Neural progenitor cell (in vitro differentiated cells): ENCODE data around the gene ZNF587. TPM values are rescaled to one million over a fixed set of nuclear protein-coding genes. Genes with fewer than 3 reads are reported as not detected.
A peak's percentile ranks its signal among the peaks of the same experiment; 100 is the strongest.
"Not testable (repeated sequence)": the region's sequence is repeated elsewhere in the genome, so short reads cannot be mapped to it uniquely, and the experiment has no call there.

Experiments
- DNase-seq: peaks from one replicate; pipeline ENCODE4 v3.0.0-alpha.2; 2016; ENCODE audit warnings: low spot score
- H2AFZ ChIP-seq: fragments of 200-600 bp; sonication (generic); replicated peaks from 2 replicates; pipeline ENCODE4 v1.6.1; 2016; ENCODE audit warnings: antibody characterized with exemption
- H3F3A ChIP-seq: fragments of 200-600 bp; sonication (generic); 2 replicates; pipeline ENCODE4 v1.6.1; 2016; ENCODE audit warnings: antibody characterized with exemption, low read depth
- H3K27ac ChIP-seq: fragments of 200-600 bp; sonication (generic); 2 replicates; pipeline ENCODE4 v1.5.1; 2016; ENCODE audit warnings: mild to moderate bottlenecking
- H3K27me3 ChIP-seq: fragments of 200-600 bp; sonication (generic); 2 replicates; pipeline ENCODE4 v1.6.1; 2016; ENCODE audit warnings: mild to moderate bottlenecking, moderate library complexity
- H3K36me3 ChIP-seq: fragments of 200-600 bp; sonication (generic); 2 replicates; pipeline ENCODE4 v1.5.1; 2016
- H3K4me1 ChIP-seq: fragments of 200-600 bp; sonication (generic); 2 replicates; pipeline ENCODE4 v1.6.1; 2016; ENCODE audit warnings: mixed run types
- H3K4me2 ChIP-seq: fragments of 200-600 bp; sonication (generic); 2 replicates; pipeline ENCODE4 v1.6.1; 2016
- H3K4me3 ChIP-seq: fragments of 200-600 bp; sonication (generic); 2 replicates; pipeline ENCODE4 v1.5.1; 2016
- H3K79me2 ChIP-seq: fragments of 200-600 bp; sonication (generic); 2 replicates; pipeline ENCODE4 v1.6.1; 2016; ENCODE audit warnings: low read depth
- H3K9ac ChIP-seq: fragments of 200-600 bp; sonication (generic); 2 replicates; pipeline ENCODE4 v1.6.1; 2016
- H3K9me3 ChIP-seq: fragments of 200-600 bp; sonication (generic); 2 replicates; pipeline ENCODE4 v1.5.1; 2016; ENCODE audit warnings: low read depth
- H4K20me1 ChIP-seq: fragments of 200-600 bp; sonication (generic); 2 replicates; pipeline ENCODE4 v1.6.1; 2016; ENCODE audit warnings: low read depth
- H3K27ac Mint-ChIP-seq: 3 replicates; pipeline ENCODE4 v1.8.0; 2021; ENCODE audit warnings: mixed read lengths
- H3K27me3 Mint-ChIP-seq: 2 replicates; pipeline ENCODE4 v1.8.0; 2022; ENCODE audit warnings: low read depth, mild to moderate bottlenecking, inconsistent platforms, moderate library complexity, mixed read lengths; ENCODE audit not compliant: insufficient read depth
- H3K36me3 Mint-ChIP-seq: 3 replicates; pipeline ENCODE4 v1.8.0; 2021; ENCODE audit warnings: mixed read lengths
- H3K4me1 Mint-ChIP-seq: 3 replicates; pipeline ENCODE4 v1.8.0; 2021; ENCODE audit warnings: mixed read lengths
- H3K4me3 Mint-ChIP-seq: 3 replicates; pipeline ENCODE4 v1.8.0; 2021; ENCODE audit warnings: mild to moderate bottlenecking, moderate library complexity, mixed read lengths
- H3K9me3 Mint-ChIP-seq: 3 replicates; pipeline ENCODE4 v1.8.0; 2020; ENCODE audit warnings: mixed read lengths
- EZH2 ChIP-seq: fragments of 200-600 bp; sonication (generic); IDR thresholded peaks from 2 replicates; pipeline ENCODE4 v1.6.1; 2017; ENCODE audit warnings: antibody characterized with exemption, mild to moderate bottlenecking, moderate library complexity
- EZH2phosphoT487 ChIP-seq: fragments of 200-600 bp; sonication (generic); IDR thresholded peaks from 2 replicates; pipeline ENCODE4 v1.6.1; 2017; ENCODE audit warnings: antibody characterized with exemption
- total RNA-seq: library from RNA; depleted of rRNA; stranded (reverse); fragments of >200 nt; gene quantifications from 2 replicates; pipeline ENCODE4 v1.2.3, GENCODE V29; 2015; ENCODE audit warnings: low replicate concordance
- TF ChIP-seq, protein P1 (sequence below): fragments of 200-600 bp; sonication (generic); IDR thresholded peaks from 2 replicates; pipeline ENCODE4 v1.5.1; 2017; ENCODE audit warnings: antibody characterized with exemption, mild to moderate bottlenecking

Gene ZNF587
- total RNA-seq, 1 donor from 2014 or later, result 48.2 TPM

DNA sequence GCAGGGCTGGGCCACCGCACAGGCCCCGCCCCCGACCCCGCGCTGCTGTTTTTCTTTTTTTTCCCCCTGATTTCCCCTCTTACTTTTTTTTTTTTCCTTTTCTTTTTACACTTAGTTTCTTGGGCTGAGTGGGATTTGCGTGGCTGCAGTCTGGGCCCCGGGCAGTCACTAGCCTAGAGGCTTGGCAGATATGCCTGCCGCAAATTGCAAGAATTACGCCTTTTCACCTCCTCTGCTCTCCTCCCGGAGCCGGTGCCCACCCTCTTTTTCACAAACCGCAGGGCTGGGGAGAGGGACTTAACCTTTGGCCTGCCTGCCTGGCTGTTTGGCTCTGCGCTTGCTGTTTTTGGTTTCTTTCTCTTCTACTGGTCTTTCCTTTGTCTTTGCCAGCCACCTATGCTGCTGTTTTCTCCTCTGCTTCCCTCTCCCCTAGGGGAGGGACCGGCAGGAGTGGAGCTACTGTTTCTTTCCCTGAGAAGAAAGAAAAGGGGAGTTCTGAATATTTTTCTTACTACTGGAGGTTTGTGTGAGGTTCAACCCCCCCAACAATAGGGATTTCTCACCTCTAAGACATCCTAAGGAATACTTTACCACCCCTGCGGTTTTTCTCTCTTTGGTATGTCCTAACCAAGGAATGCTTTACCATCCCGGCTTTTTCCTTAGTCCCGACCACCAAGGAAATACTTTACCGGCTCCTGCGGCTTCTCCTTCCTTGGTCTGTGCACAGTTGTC is 45.9 kb upstream of the ZNF587 start:
- Histone ChIP-seq H3K36me3 (no peaks in the 10 kb centered on the region), H3K4me1 (peaks cover 55% of the 10 kb centered on the region), H3K9ac (peak overlapping the region; percentile 40), H3K27ac (peak overlapping the region; percentile 94), H4K20me1 (no peaks in the 10 kb centered on the region), H3K4me2 (peak overlapping the region; percentile 89), H3F3A (peaks cover 58% of the 10 kb centered on the region), H3K9me3 (no peaks in the 10 kb centered on the region), H3K27me3 (no peaks in the 10 kb centered on the region), H2AFZ (peak overlapping the region; percentile 60), H3K4me3 (peak overlapping the region; percentile 56), H3K79me2 (peaks cover 51% of the 10 kb centered on the region)
- peak; percentile 95 for DNase-seq
- peak overlapping the region; percentile 88 for H3K4me3 Mint-ChIP-seq
- TF ChIP-seq, protein P1, sequence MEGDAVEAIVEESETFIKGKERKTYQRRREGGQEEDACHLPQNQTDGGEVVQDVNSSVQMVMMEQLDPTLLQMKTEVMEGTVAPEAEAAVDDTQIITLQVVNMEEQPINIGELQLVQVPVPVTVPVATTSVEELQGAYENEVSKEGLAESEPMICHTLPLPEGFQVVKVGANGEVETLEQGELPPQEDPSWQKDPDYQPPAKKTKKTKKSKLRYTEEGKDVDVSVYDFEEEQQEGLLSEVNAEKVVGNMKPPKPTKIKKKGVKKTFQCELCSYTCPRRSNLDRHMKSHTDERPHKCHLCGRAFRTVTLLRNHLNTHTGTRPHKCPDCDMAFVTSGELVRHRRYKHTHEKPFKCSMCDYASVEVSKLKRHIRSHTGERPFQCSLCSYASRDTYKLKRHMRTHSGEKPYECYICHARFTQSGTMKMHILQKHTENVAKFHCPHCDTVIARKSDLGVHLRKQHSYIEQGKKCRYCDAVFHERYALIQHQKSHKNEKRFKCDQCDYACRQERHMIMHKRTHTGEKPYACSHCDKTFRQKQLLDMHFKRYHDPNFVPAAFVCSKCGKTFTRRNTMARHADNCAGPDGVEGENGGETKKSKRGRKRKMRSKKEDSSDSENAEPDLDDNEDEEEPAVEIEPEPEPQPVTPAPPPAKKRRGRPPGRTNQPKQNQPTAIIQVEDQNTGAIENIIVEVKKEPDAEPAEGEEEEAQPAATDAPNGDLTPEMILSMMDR, result no peak
- TF ChIP-seq EZH2 (no peak), EZH2phosphoT487 (no peak)
- peaks cover 12% of the 10 kb centered on the region for H3K27me3 Mint-ChIP-seq
- H3K4me1 Mint-ChIP-seq, result peaks cover 43% of the 10 kb centered on the region
- peak overlapping the region; percentile 93 for H3K27ac Mint-ChIP-seq
- peaks cover 28% of the 10 kb centered on the region for H3K36me3 Mint-ChIP-seq
- peaks cover 4% of the 10 kb centered on the region for H3K9me3 Mint-ChIP-seq

DNA sequence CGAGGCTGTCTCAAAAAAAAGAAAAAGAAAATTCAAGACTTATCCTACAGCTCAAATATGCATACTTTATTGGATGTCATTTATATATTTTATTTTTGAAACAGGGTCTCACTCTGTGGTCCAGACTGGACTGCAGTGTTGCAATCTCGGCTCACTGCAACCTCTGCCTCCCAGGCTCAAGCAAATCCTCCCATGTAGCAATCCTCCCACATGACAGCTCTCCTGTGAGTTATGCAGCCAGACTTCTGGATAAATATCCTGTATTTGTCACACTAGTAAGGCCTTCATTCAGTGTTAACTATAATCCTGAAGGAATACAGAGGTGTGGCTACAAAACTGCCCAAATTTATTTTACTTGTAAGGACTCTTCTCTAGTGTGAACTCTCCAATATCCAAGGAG is 42.1 kb upstream of the ZNF587 start:
- peaks cover 23% of the 10 kb centered on the region for H3K4me1 Mint-ChIP-seq
- Histone ChIP-seq H3K79me2 (peaks cover 43% of the 10 kb centered on the region), H4K20me1 (peaks cover 2% of the 10 kb centered on the region), H3K4me3 (no peak overlapping the region), H3K9ac (no peak overlapping the region), H3K9me3 (no peaks in the 10 kb centered on the region), H2AFZ (no peak overlapping the region), H3K27me3 (no peaks in the 10 kb centered on the region), H3K36me3 (no peaks in the 10 kb centered on the region), H3K4me1 (peaks cover 21% of the 10 kb centered on the region), H3F3A (peaks cover 32% of the 10 kb centered on the region), H3K4me2 (no peak overlapping the region), H3K27ac (no peak overlapping the region)
- peaks cover 9% of the 10 kb centered on the region for H3K27me3 Mint-ChIP-seq
- no peak overlapping the region for H3K4me3 Mint-ChIP-seq
- H3K27ac Mint-ChIP-seq, result no peak overlapping the region
- TF ChIP-seq EZH2 (no peak), EZH2phosphoT487 (no peak)
- TF ChIP-seq, protein P1, result no peak
- DNase-seq, result no peak
- peaks cover 4% of the 10 kb centered on the region for H3K9me3 Mint-ChIP-seq
- H3K36me3 Mint-ChIP-seq, result peaks cover 38% of the 10 kb centered on the region

DNA sequence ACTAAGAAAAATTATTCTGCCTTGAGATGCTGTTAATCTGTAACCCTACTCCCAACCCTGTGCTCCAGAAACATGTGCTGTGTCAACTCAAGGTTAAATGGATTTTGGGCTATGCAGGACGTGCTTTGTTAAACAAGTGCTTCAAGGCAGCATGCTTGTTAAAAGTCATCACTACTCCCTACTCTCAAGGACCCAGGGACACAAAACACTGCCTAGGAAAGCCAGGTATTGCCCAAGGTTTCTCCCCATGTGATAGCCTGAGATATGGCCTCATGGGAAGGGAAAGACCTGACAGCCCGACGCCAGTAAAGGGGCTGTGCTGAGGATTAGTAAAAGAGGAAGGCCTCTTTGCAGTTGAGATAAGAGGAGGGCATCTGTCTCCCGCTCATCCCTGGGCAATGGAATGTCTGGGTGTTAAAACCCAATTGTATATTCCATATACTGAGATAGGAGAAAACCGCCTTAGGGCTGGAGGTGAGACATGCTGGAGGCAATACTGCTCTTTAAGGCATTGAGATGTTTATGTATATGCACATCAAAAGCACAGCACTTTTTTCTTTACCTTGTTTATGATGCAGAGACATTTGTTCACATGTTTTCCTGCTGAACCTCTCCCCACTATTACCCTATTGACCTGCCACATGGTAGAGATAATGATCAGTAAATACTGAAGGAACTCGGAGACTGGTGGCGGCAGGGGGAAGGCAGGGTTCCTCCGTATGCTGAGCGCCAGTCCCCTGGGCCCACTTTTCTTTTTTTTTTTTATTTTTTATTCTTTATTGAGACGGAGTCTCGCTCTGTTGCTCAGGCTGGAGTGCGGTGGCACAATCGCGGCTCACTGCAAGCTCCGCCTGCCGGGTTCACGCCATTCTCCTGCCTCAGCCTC is 39.0 kb upstream of the ZNF587 start:
- not testable (repeated sequence) for H3K9me3 ChIP-seq, H3K4me3 Mint-ChIP-seq, H3K27me3 Mint-ChIP-seq, H3F3A ChIP-seq, H3K36me3 ChIP-seq, H2AFZ ChIP-seq, H3K27ac Mint-ChIP-seq, H3K9me3 Mint-ChIP-seq, H3K4me3 ChIP-seq, H3K27me3 ChIP-seq, DNase-seq, H3K4me2 ChIP-seq, H3K4me1 ChIP-seq, H3K27ac ChIP-seq, H3K9ac ChIP-seq
- Histone ChIP-seq H3K79me2 (peaks cover 47% of the 10 kb centered on the region), H4K20me1 (peaks cover 14% of the 10 kb centered on the region)
- peaks cover 18% of the 10 kb centered on the region for H3K4me1 Mint-ChIP-seq
- H3K36me3 Mint-ChIP-seq, result peaks cover 33% of the 10 kb centered on the region
